Stimulated activated CD8-positive, alpha-beta memory T cell treated with anti-CD3 and anti-CD28 coated beads, Interleukin-2, amount 100 ng/mL, for 48 hours (primary cell): ENCODE measurements around the gene PRKAG2.

Experiments used
- DNase-seq, 2 donors: peaks; one replicate each; pipeline ENCODE4 v3.0.0-alpha.2; 2020; ENCODE audit warnings: low read depth in 2 of 2

Gene PRKAG2

GRCh38 chr7:151726652-151727578 is 150.0 kb downstream of the PRKAG2 start:
- no peak for DNase-seq

GRCh38 chr7:151725844-151726651 is 150.9 kb downstream of the PRKAG2 start:
- no peak for DNase-seq

GRCh38 chr7:151724920-151725584 is 151.9 kb downstream of the PRKAG2 start:
- no peak for DNase-seq

DNA sequence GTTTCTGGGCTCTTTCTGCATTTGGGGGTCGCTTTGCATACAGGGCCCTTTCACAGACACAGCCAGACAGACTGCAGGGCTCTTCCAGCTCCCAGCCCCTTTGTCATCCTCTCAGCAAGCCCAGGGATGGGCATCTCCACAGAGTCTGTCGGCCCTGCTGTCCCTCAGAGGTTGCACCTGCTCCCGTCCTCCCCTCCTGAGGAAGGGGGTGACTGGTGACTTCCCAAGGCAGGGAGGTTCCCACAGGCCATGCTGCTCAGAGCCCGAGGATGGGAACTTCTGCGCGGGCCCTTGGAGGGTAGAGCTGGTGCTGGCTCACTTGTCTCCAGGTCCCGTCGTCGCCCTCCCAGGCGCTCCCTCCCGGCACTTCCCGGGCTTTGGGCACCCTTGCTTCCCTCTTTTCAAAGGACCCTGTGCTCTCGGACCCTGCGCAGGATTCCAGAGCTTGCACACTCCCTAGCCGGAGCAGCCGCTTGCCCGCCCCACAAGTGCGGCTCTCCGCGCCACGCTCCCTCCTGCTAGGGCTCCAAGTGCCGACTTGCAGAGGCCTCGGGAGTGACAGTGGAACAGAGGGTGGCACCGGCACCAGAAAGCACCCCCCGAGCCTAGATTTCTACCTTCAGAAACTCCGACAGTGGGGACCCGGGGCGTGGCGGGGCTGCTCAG is 152.5 kb downstream of the PRKAG2 start:
- DNase-seq, result no peak

- DNase-seq, result no peak
These were observed 153.6 kb downstream of the PRKAG2 start for GRCh38 chr7:151723321-151723720.

DNA sequence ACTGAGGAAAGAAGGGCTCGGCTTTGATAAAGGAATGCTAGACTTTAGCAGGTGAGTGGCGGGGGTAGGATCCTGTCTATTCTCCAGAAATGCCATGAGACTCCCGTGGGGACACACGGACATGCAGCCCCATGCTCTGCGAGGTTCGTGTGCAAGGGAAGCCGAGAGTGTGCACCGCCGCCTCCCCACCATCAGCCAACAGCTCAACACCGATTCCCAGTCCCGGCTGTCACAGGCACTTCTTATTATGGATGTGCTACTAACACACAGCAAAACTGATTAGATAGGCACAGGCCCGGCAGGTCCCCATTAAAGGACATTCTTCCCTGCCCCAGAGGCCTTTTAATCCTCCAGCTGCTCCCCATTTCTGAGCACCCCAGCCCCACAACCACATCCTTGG is 154.4 kb downstream of the PRKAG2 start:
- no peak for DNase-seq

DNA sequence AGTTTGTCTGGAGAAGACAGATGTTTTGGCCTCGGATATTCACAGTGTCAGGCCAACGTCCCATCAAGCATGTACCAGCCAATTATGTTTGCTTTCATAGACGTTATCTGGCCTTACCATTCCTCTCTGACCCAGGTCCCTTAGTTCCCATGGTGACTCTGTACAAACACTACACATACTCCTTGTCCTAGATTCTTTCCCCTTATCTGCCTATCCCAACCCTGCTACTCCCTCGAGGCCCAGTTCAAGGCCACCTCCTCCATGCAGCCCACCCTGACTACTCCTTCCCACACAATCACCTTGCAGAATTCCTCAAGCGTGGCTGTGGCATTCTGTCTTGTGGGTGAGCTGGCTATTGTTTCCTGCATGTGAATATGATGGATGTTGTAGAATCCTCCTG is 155.2 kb downstream of the PRKAG2 start:
- DNase-seq, result no peak

- DNase-seq, result no peak
These were observed 155.7 kb downstream of the PRKAG2 start for GRCh38 chr7:151721236-151721635.

GRCh38 chr7:151720280-151720679 is 156.6 kb downstream of the PRKAG2 start:
- no peak for DNase-seq

DNA sequence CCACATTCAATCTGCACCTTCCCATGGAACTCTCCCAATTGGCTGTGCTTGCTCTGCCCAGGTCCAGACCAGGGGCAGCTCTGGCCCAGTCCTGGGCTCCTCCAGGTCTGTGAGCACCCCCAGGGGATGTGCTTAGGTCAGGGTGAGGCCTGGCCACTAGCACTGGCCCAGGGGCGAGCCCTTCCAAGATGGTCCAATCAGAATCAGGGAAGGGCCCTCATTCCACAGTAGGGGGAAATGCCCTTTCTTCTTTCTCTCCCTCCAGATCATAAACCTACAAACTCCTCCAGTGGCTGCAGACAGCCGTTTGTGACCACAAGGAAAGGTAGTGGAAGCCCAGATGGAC is 157.0 kb downstream of the PRKAG2 start:
- DNase-seq, result no peak

- no peak for DNase-seq
These were observed 157.7 kb downstream of the PRKAG2 start for GRCh38 chr7:151719031-151719896.

GRCh38 chr7:151717918-151718317 is 159.0 kb downstream of the PRKAG2 start:
- no peak for DNase-seq

DNA sequence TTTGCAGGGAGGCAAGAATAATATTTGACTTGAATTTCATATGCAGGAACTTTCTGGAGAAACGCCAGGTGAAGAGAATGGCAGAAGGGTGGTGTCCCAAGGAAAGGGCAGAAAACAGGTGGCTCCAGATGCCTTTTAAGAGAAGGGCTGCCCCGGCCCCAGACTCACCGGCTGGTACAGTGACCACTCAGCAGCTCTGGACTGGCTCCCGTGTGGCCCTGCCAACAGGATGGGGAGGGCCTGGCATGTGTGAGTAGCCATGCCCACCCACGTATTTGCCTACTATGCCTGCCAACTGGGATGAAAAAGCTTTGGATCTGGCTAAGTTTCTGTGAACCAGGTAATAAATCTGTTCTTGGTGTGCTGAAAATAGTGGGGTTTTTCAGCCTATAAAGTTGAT is 159.5 kb downstream of the PRKAG2 start:
- DNase-seq, result no peak

DNA sequence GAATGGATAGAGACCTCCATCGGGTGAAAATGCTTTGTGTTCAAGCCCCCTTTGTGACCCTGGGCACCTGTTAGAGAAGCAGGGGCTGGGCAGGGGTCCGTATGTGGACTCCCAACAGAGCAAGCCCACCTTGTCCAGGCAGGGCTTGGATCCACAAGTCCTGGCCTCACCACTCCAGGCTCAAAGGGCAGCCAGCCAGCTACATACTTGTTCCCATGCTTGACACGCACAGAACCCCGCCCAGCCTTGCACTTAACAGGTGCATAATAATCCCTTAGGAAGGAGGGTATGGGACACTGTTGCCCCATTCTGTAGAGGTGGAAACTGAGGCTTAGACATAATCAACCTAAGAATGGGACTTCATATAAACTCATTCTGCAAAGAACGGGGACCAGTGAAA is 160.6 kb downstream of the PRKAG2 start:
- no peak for DNase-seq

GRCh38 chr7:151715666-151716315 is 161.1 kb downstream of the PRKAG2 start:
- no peak for DNase-seq

DNA sequence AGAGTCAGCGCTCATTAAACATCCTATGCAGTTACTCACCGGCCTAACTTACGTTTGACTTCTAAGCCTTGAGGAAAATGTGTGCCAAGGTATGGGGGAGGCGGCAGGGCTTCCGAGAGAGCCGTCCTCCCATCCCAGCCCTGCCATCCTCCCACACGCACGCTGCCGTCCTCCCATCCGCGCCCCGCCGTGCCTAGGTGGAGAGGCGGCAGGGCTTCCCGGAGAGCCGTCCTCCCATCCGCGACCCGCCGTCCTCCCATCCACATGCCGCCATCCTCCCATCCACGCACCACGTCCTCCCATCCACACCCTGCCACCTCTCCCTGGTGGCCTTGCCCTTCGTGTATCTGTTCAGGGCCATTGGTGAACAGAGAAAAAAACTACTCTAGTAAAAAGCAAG is 162.7 kb downstream of the PRKAG2 start:
- no peak for DNase-seq

GRCh38 chr7:151712810-151713125 is 164.1 kb downstream of the PRKAG2 start:
- no peak for DNase-seq

GRCh38 chr7:151711906-151712809 is 164.8 kb downstream of the PRKAG2 start:
- no peak for DNase-seq

DNA sequence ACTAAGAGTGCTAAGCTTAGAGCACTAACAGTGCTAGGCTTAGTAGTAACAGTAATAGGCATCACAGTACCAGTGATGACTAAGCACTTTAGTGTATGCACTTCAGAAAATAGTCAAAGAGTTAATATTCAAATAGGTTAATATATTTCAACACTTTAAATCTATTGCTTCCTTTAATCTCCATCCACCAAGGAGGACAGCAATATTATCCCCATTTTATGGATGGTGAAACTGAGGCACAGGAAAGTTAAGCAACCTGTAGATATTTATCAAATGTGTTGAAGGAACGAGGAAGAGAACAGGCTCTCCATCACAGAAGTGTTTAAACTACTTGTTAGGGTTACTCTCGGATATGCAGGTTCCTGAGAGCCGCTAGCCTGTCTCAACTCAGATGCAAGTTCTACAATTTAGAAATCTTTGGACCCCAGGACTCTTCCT is 165.5 kb downstream of the PRKAG2 start:
- no peak for DNase-seq
